Kidney (tissue), 14 donors: ENCODE data around the gene KDM8. TPM values are rescaled to one million over a fixed set of nuclear protein-coding genes. Genes with fewer than 3 reads are reported as not detected.
A peak's percentile ranks its signal among the peaks of the same experiment; 100 is the strongest.

ENCODE experiments used
- DNase-seq, 5 donors: peaks; one replicate each; pipeline ENCODE4 v3.0.0-alpha.2; 2013 to 2020
- FAIRE-seq: peaks from 2 replicates; lab custom pipeline; 2012; peaks lifted over from hg19 to GRCh38; lab: Jason Lieb, UNC
- H3K27ac ChIP-seq, 2 donors: one replicate each; pipeline ENCODE4 v1.7.0; 2013; ENCODE audit warnings: low read depth in 2 of 2, low read length in 2 of 2, inconsistent platforms in 1 of 2
- H3K27me3 ChIP-seq: one replicate; pipeline ENCODE4 v1.7.1; 2013; ENCODE audit warnings: low read length, inconsistent platforms; ENCODE audit not compliant: control insufficient read depth, insufficient read depth
- H3K36me3 ChIP-seq, 3 donors: one replicate each; pipeline versions ENCODE4 v1.7.0 to v1.7.1; 2013; ENCODE audit warnings: low read length in 3 of 3, control low read depth in 1 of 3, inconsistent platforms in 1 of 3; ENCODE audit not compliant: insufficient read depth in 3 of 3, control insufficient read depth in 2 of 3
- H3K4me1 ChIP-seq, 3 donors: one replicate each; pipeline versions ENCODE4 v1.7.0 to v1.7.1; 2013; ENCODE audit warnings: low read length in 3 of 3, inconsistent platforms in 1 of 3, low read depth in 1 of 3; ENCODE audit not compliant: control insufficient read depth in 2 of 3, insufficient read depth in 2 of 3
- H3K4me3 ChIP-seq, 3 donors: one replicate each; pipeline versions ENCODE4 v1.7.0 to v1.8.1; 2013; ENCODE audit warnings: low read length in 3 of 3, control low read depth in 1 of 3, inconsistent platforms in 1 of 3
- H3K9ac ChIP-seq, 3 donors: one replicate each; pipeline versions ENCODE4 v1.7.0 to v1.7.1; 2013; ENCODE audit warnings: low read length in 3 of 3, control low read depth in 1 of 3, inconsistent platforms in 1 of 3
- H3K9me3 ChIP-seq, 3 donors: one replicate each; pipeline versions ENCODE4 v1.7.0 to v1.7.1; 2013; ENCODE audit warnings: low read length in 3 of 3, control low read depth in 1 of 3, inconsistent platforms in 1 of 3; ENCODE audit not compliant: control insufficient read depth in 2 of 3, insufficient read depth in 1 of 3
- intact Hi-C: fragments of 100-400 bp; cut with DNase I; formaldehyde crosslinking; loops from one replicate; pipeline ENCODE4 v1.11.1; 2022
- polyA plus RNA-seq: library from polyadenylated mRNA; stranded (reverse); fragments of 350-450 nt; fragmentation: Illumina TruSeq; extraction: RNeasy Lipid Tissue Mini Kit (QIAGEN cat#74804); gene quantifications from one replicate; pipeline ENCODE4 v1.2.3, GENCODE V29; 2014; ENCODE audit warnings: low read depth, low replicate concordance; ENCODE audit not compliant: insufficient read depth
- total RNA-seq: library from RNA; stranded (reverse); fragmentation: NEBNext Ultra II Directional; extraction: Animal tissue kit (Norgen Biotek cat#: 25700); gene quantifications from one replicate; pipeline ENCODE4 v1.2.1, GENCODE V29; 2021
- TF ChIP-seq, protein P1 (sequence below): IDR thresholded peaks from 3 replicates; pipeline ENCODE4 v1.5.1; 2012; ENCODE audit warnings: mild to moderate bottlenecking, moderate library complexity, borderline replicate concordance; ENCODE audit not compliant: insufficient read depth; ENCODE audit errors: extremely low read depth
- donor health status: control.
- donor health status: control.
- donor health status: control.
- donor health status: control.
- donor health status: control.
- donor health status: DM: yes; HTN: yes; CAD: no.
- donor health status: Normal renal cell carcinoma (clear cell type).

The KDM8 gene
- total and polyA plus RNA-seq, 2 donors from 2014 or later: 6.3 to 8.5 TPM

GRCh38 chr16:27239026-27239425, 35.7 kb downstream of the KDM8 start:
- H3K9me3 ChIP-seq: no peaks in the 10 kb centered on the region
- intact Hi-C loops: loop anchor here (5.0 to 10.0 kb wide), 2 partner anchors 106 to 128 kb away; no protein-coding TSS in a partner anchor
- no peaks in the 10 kb centered on the region for H3K27me3 ChIP-seq
- H3K36me3 ChIP-seq: peaks cover 0 to 3% (median 0%) of the 10 kb centered on the region in 3 donors
- no peak overlapping the region for H3K9ac ChIP-seq
- peak in 1 of 5 donors; percentile 40 for DNase-seq
- TF ChIP-seq, protein P1, sequence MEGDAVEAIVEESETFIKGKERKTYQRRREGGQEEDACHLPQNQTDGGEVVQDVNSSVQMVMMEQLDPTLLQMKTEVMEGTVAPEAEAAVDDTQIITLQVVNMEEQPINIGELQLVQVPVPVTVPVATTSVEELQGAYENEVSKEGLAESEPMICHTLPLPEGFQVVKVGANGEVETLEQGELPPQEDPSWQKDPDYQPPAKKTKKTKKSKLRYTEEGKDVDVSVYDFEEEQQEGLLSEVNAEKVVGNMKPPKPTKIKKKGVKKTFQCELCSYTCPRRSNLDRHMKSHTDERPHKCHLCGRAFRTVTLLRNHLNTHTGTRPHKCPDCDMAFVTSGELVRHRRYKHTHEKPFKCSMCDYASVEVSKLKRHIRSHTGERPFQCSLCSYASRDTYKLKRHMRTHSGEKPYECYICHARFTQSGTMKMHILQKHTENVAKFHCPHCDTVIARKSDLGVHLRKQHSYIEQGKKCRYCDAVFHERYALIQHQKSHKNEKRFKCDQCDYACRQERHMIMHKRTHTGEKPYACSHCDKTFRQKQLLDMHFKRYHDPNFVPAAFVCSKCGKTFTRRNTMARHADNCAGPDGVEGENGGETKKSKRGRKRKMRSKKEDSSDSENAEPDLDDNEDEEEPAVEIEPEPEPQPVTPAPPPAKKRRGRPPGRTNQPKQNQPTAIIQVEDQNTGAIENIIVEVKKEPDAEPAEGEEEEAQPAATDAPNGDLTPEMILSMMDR: no peak
- peak overlapping the region in 1 of 2 donors; percentile 20 for H3K27ac ChIP-seq
- no peak for FAIRE-seq
- H3K4me3 ChIP-seq: no peak overlapping the region
- peaks cover 3 to 44% (median 28%) of the 10 kb centered on the region in 3 donors for H3K4me1 ChIP-seq

GRCh38 chr16:27239906-27240655, 36.8 kb downstream of the KDM8 start:
- intact Hi-C loops: loop anchor here (5.0 to 10.0 kb wide), 3 partner anchors 85 to 127 kb away; no protein-coding TSS in a partner anchor
- H3K36me3 ChIP-seq: no peaks in the 10 kb centered on the region
- H3K27ac ChIP-seq: peak overlapping the region in 1 of 2 donors; percentile 52
- H3K9ac ChIP-seq: no peak overlapping the region
- DNase-seq (peak in 1 of 5 donors; percentile 61), FAIRE-seq (no peak)
- no peak overlapping the region for H3K4me3 ChIP-seq
- peaks cover 3 to 54% (median 32%) of the 10 kb centered on the region in 3 donors for H3K4me1 ChIP-seq
- H3K9me3 ChIP-seq: no peaks in the 10 kb centered on the region
- H3K27me3 ChIP-seq: no peaks in the 10 kb centered on the region
- TF ChIP-seq, protein P1: no peak

GRCh38 chr16:27240948-27241531, 37.7 kb downstream of the KDM8 start:
- H3K4me1 ChIP-seq: peaks cover 3 to 49% (median 31%) of the 10 kb centered on the region in 3 donors
- intact Hi-C loops: loop anchor here (10.0 kb wide), 1 partner anchor 84 kb away; no protein-coding TSS in a partner anchor
- H3K9me3 ChIP-seq: no peaks in the 10 kb centered on the region
- no peak overlapping the region for H3K4me3 ChIP-seq
- peak overlapping the region; percentile 45 to 52 for H3K27ac ChIP-seq
- TF ChIP-seq, protein P1: no peak
- FAIRE-seq: no peak
- peak in 1 of 5 donors; percentile 87 for DNase-seq
- no peaks in the 10 kb centered on the region for H3K36me3 ChIP-seq
- no peaks in the 10 kb centered on the region for H3K27me3 ChIP-seq
- H3K9ac ChIP-seq: no peak overlapping the region
